GM12878 (cell line): ENCODE measurements around the gene PRKCZ.

Experiments used
- BACH1 ChIP-seq: fragments of 450-650 bp; IDR thresholded peaks from 2 replicates; pipeline ENCODE4 v1.6.1; 2017; ENCODE audit warnings: mild to moderate bottlenecking, borderline replicate concordance
- BCL11A ChIP-seq: IDR thresholded peaks from 2 replicates; pipeline ENCODE4 v1.6.1; 2011; ENCODE audit warnings: low read depth, low read length
- EGR1 ChIP-seq, 2 experiments: IDR thresholded peaks; 1 replicate in 1 of 2; 2 replicates in 1 of 2; pipeline ENCODE4 v1.6.1; 2011 to 2012; ENCODE audit warnings: low read depth in 2 of 2, low read length in 2 of 2, borderline replicate concordance in 1 of 2, mild to moderate bottlenecking in 1 of 2, moderate library complexity in 1 of 2
- JUND ChIP-seq: IDR thresholded peaks from 2 replicates; pipeline ENCODE4 v1.6.1; 2012; ENCODE audit warnings: low read depth, mild to moderate bottlenecking, low read length, improper control_type of control experiment, moderate library complexity
- KDM1A ChIP-seq: fragments of 200-600 bp; sonication (generic); IDR thresholded peaks from 2 replicates; pipeline ENCODE4 v1.6.1; 2016; ENCODE audit warnings: borderline replicate concordance
- TCF12 ChIP-seq: IDR thresholded peaks from 2 replicates; pipeline ENCODE4 v1.6.1; 2011; ENCODE audit warnings: low read depth, mild to moderate bottlenecking, low read length
- TCF7 ChIP-seq: IDR thresholded peaks from 2 replicates; pipeline ENCODE4 v1.6.1; 2014; ENCODE audit warnings: antibody characterized with exemption, borderline replicate concordance
- ZNF24 ChIP-seq: fragments of 450-650 bp; IDR thresholded peaks from 2 replicates; pipeline ENCODE4 v1.6.1; 2017; ENCODE audit warnings: antibody characterized with exemption, mild to moderate bottlenecking

DNA sequence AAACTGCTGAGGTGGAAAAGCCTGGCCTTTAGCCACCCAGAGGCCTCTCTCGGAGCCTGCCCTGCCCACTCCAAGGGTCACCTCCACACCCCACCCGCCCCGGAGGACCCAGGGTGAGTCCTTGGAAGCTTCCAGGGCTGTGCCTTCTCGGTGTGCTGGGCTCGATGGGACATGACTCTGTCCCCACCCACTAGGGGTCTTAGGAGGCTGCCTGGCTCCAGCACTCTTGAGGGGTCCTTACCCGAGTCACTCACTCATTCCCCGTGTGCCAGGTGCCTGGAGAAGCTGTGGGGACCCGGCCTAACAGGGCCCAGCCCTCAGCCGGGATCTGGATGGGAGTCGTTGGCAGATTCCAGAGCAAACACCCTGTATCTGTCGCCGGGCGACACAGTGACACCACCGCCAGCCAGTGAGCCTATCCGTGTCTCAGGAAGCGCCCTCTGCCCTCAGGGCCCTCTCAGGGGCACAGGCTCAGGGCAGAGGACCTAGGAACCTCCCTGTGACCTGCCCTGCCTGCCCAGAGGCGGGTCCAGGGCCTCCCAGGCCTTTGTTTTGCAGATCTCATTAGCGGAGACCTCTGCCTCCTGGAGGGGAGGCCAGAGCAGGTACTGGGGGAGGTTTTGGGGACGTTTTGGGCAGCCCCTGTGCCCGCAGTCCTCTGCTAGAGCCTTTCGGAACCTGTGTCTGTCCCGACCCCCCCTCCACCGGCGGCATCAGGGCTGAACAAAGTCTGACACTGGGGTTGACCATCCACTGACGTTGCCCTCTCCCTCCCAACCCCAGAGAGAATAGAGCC lies 3.1 kb upstream of the PRKCZ start:
- TF ChIP-seq JUND, result no peak
- TF ChIP-seq BCL11A, result no peak
- no peak for TF ChIP-seq TCF12
- no peak for TF ChIP-seq BACH1
- no peak for TF ChIP-seq KDM1A
- no peak for TF ChIP-seq ZNF24
- no peak for TF ChIP-seq TCF7
- no peak for TF ChIP-seq EGR1 (IDR thresholded peaks at IDR 0.05; ENCODE audit: borderline replicate concordance in 1 of 2, low read depth in 2 of 2, low read length in 2 of 2)
